NCI-H1048 (cell line): ENCODE results near the gene SCGB1C2.
"Not testable (repeated sequence)": the region's sequence is repeated elsewhere in the genome, so short reads cannot be mapped to it uniquely, and the experiment has no call there.

Experiments
- DNase-seq: peaks from one replicate; lab custom pipeline; 2025; lab: John Stamatoyannopoulos, UW

SCGB1C2 gene

DNA sequence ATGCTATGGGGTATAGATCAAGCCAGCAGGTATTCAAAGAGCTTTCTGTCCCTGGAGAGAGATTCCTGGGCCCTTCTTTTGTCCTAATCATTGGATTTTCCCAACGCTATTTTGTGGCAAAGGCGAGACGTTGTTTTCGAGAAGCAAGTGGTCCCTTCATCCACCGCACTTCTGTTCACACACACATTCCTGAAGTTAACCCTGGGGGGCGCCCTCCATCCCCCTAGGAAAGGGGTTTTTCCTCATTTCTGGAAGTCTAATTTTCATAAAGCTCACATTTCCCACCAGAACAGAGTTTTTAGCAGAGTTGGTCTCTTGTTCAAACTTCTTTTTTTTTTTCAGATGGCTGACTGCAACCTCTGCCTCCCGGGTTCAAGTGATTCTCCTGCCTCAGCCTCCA is 11.9 kb downstream of the SCGB1C2 start:
- DNase-seq: no peak

DNA sequence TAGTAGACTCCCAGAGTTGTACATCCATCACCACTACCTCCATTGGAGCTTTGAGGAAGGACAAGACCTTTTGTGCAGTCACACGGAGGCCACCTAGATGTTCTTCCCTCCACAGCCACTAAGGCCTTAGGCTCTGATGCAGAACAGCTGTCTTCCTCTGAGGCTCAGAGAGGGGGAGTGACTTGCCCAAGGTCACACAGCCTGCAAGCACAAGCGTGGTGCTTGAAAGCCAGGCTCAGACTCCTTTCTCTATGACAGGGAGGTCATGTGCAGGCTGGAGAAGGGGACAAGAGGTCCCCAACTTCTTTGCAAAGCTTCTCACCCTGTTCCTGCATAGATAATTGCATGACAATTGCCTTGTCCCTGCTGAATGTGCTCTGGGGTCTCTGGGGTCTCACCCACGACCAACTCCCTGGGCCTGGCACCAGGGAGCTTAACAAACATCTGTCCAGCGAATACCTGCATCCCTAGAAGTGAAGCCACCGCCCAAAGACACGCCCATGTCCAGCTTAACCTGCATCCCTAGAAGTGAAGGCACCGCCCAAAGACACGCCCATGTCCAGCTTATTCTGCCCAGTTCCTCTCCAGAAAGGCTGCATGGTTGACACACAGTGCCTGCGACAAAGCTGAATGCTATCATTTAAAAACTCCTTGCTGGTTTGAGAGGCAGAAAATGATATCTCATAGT is 12.7 kb downstream of the SCGB1C2 start:
- no peak for DNase-seq

DNA sequence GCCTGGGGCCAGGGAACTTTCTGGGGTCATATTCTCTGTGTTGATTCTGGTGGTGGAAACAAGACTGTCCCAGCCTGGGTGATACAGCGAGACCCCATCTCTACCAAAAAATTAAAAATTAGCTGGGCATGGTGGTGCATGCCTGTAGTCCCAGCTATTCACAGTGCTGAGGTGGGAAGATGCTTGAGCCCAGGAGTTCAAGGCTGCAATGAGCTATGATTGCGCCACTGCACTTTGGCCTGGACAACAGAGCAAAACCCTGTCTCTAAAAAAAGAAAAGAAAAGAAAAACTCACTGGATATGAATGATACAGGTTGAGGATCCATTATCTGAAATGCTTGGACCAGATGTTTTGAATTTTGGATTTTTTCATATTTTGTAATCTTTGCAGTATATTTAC is 13.6 kb downstream of the SCGB1C2 start:
- no peak for DNase-seq

DNA sequence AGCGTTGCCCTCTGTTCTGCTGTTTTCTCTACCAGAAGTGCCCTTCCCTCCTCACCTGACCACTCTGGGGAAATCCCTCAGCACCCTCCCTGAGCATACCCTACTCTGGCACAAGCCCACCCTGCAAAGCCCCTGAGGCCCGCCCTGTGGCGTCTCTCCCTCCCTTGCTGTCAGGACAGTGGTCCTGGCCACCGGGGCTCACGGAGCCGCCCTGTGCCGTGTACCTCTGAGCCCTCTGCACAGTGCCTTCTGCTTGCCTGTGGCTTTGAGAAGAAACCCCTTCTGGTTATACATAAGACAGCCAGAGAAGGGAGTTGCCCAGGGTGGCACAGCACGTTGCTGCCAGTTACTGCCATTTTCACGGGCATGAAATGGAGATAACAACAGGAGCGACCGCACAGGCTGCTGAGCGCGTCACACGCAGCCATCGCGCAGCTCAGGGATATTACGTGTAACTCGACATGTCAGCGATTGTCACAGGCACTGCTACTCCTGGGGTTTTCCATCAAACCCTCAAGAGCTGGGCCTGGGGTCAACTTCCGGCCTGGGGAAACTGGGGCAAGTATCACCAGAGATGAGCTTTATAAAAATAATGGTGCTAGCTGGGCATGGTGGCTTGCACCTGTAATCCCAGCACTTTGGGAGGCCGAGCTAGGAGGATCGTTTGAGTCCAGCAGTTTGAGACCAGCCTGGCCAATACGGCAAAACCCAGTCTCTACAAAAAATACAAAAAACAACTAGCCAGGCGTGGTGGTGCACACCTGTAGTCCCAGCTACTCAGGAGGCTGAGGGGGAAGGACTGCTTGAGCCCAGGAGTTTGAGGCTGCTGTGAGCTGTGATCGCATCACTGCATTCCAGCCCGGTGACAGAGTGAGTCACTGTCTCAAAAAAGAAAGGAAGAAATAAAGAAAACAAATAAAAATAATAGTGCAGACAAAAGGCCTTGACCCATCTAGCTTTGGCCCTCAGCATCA is 14.8 kb downstream of the SCGB1C2 start:
- DNase-seq: no peak

DNA sequence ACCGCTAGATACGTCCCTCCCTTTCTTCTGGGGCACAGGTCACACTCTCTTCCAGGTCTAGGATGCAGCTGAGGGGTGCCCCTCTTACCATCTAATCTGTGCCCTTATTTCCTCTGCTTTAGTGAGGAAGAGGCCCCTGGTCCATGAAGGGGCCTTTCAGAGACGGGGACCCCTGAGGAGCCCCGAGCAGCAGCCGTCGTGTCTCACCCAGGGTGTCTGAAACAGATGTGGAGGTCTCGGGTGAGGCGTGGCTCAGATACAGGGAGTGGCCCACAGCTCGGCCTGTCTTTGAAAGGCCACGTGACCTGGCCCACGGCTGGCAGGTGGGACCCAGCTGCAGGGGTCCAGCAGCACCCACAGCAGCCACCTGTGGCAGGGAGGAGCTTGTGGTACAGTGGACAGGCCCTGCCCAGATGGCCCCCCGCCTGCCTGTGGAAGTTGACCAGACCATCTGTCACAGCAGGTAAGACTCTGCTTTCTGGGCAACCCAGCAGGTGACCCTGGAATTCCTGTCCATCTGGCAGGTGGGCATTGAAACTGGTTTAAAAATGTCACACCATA is 15.6 kb downstream of the SCGB1C2 start:
- no peak for DNase-seq

DNA sequence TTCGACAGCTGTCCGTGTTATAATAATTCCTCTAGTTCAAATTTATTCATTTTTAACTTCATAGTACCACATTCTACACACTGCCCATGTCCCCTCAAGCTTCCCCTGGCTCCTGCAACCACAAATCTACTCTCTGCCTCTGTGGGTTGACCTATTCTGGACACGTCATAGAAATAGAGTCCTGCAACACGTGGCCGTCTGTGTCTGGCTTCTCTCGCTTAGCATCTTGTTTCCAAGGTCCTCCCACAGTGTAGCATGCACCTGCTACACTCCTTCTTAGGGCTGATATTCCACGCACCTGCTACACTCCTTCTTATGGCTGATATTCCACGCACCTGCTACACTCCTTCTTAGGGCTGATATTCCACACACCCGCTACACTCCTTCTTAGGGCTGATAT is 16.5 kb downstream of the SCGB1C2 start:
- no peak for DNase-seq

DNA sequence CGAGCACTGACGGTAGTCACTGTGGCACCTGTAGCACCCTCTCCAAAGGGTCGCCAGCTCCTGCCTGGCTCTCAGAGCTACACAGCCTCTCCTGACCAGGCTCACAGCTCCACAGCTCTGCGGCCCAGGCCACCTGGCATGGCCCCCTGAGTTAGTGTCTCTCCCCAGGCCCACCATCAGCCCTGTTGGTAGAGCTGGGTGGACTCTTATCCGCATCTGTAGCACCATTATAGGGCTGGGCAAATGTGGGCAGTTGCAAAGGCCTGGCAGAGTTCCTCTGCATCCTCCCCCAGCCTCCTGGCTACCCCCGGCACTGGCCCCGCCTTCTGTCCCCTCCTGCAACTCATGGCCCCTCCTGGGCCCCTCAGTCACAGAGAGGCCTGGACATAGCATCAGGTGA is 18.2 kb downstream of the SCGB1C2 start:
- DNase-seq: no peak

DNA sequence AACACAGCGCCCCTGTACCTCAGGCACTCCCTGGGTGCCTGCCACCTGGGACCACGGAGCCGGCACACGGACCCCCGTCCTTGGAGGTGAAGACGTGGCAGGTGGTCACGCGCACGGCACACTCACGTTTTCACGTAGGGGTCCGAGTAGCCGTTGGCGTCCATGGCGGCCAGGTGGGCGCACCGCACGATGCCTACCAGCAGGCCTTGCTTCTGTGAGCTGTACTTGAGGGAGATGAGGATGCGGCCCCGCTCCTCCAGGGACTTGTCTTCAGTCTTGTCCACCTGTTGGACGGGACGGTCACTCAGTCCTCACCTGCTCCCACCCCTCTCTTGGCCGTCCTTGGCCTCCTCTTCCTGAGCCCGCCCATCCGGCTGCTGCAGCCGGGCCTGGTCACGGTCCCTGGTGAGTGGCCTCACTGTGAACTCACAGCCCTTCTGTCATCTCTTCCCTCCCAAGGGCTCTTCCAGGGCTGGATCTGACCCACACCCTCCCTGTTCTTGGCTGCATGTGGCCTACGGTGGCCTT is 18.8 kb downstream of the SCGB1C2 start:
- DNase-seq: no peak

DNA sequence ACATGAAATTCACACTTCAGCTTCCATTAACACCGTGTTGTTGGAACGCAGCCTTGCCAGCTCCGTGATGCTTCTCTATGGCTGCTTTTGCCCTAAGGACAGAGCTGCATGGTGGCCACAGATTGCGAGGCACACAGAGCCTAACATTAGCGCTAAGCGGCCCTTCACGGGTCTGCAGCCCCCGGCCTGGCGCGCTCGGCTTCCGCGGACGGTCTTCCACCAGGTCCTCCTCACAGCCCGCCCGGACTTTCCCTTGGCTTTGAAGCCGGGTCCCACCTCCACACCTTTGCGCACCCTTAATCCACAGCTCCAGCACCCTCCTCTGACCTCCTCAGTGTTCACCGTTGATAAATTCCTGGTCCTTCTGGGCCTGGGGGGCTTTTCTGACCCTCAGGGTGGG is 19.6 kb downstream of the SCGB1C2 start:
- no peak for DNase-seq

DNA sequence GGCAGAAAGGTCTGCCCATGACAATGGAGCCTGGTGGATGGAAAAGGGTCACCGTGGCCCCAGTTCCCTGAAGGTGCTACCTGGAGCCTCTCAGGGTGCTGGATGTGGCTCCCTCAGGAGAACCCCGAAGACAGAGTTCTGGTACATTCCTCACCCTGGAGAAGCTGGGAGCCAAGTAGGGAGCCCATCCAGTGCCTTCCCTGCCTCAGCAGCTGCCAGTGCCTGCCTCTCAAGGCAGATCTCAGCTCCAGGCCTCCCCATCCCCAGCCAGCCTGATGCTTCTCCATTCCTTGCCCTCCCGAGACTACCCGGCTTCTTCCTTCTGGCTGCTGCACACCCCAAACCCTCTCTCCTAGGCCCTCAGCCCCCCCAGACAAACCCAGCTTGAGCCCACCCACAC is 20.5 kb downstream of the SCGB1C2 start:
- no peak for DNase-seq

DNA sequence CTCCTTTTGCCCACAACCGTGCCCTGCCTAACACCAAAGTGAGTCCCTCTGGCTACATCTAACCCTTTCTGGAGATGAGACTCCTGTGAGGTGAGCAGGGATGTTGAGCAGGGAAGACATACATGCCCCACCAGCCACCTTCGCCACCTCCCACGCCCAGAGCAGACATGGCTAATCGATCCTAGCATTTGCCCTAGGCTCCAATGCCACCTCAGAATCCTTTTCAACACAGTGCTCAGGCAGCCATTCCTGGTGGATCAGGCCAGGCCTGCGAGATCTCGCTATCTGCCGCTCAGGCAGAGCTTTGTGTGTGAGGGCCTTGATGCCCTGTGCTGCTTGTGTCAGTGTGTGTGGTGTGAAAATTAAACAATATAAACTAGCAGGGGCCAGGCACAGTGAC is 21.0 kb downstream of the SCGB1C2 start:
- DNase-seq: no peak

DNA sequence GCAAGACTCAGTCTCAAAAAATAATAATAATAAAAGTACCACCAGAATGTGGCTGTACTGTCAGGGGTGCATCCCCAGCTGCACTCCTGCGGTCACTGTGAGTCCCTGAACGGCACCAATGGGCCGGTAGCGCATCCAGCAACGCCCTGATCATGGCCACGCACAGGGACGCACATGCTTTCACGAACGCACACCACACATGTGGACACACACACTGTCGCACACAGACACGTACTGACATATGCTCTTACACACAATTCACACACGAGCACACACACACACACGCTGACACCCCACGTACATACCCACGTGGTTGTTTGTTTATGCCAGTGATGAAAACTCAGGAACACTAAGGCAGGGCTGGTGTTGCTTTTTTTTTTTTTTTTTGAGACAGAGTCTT is 22.2 kb downstream of the SCGB1C2 start:
- no peak for DNase-seq

DNA sequence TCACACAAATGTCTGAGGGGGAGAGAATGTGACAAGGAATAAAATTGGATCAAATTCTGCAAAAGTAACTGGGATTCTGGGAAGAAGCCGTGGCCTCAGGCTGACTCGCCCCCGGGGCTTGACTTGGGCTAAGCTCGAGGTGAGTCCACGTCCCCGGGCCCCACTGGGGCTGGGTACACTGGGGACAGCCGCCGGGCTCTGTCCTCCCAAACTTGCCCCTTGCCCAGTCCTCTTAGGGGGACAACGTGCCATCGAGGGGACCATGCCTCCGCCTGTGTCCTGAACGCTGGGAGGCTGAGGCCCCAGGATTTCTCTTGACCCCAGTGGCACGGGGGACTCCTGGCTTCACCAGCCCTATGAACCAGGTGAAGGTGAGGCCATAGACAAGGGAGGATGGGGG is 23.0 kb downstream of the SCGB1C2 start:
- no peak for DNase-seq

DNA sequence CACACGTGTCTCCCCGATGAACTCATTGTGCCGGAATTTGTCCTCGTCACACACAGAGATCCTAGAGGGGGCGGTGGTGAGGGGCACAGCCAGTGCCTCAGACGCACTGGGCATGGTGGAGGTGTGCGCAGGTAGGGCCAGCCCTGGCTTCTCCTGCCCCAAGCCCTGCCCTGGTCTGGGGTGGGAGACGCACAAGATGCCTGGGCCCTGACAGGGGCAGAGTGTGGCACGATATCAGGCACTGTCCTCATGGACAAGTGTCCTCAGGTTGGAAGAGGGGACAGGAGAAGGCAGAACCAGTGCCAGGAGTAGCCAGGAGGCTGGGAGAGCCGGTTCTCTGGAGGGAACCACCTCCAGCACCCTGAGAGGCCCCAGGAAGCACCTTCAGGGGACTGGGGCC is 24.1 kb downstream of the SCGB1C2 start:
- DNase-seq: no peak

DNA sequence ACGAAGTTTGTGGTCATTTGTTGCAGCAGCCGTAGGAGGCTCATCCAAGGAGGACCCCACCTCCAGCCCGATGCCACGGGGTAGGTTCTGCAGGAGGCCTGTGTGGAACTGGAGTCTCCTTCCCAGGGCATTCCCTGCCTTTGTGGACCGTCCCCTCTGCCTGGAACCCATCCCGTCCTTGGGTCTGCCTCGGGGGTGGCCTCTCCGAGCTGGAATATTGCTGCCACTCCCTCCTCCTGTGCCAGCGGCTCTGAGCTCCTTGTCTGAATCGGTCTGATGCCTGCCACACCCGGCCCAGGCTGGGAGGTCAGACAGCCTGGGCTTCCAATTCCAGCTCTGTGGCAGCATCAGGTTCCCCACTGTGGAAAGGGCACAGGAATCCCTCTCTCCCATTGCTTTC is 25.3 kb downstream of the SCGB1C2 start:
- no peak for DNase-seq

DNA sequence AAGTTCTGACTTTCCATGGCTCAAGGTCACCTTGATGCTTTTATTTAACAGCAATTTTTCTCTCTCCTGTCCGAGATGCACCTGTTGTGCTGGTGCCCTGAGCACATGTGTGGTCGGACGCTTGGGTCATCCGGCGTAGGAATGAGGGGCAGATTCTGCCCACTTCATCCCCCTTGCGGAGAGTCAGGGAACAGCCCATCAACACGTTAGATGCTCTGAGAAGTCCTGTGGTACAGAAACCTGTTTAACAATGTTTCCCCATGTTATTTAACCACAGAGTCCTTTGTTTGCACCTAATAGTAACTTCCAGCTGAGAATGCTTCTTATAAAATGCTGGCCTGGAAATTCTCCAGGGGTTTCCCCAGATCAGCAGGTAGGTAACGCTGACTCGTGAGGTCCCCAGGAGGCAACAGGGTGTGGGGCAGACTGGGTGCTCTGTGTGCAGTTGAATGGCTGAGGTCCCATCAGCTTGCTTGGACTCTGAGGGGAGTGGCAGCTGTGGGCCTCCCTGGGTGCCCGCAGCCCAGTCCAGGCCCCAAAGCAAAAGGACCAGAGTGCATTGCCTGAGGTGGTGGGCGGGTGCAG is 26.2 kb downstream of the SCGB1C2 start:
- DNase-seq: no peak

DNA sequence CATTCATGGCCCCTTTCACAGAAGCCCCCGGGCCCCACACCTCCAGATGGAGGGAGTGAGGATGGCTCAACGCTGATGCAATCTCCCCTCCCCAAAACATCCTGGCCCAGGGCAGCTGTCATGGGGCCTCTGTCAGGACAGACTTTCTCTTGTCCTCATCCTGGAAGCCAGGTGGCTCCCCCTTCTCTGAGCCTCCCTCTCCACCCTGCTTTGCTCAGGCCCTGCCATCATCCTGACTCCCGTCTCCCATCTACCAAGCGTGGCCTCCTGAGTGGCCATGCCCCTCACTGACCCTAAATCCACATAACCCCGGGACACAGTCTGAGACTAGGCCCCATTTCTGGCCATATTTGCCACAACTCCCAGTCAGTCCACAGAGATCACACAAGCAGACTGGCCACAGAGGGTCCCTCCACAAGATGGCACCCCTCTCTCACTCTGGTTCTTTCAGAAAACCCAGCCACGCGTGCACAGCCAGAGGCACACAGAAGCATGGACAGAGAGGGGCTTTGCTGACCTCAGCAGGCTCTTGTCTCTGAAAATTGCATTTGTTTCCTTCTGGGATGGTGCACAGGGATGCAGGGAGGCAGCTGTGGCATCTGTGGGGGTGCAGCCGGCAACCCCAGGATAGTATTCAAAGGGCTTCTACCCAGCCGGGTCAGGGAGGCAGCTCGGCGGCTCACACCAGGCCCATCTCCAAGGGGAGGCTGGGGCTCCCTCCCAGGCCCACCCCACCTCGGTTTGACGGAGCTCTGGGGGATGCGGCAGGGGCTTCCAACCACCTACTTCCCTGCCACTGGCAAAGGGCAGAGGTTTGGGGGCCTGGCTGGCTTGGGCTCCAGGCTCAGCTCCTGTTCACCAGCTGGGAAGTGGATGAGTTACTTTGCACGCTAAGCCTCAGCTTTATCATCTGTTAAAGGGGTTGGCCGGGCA is 27.2 kb downstream of the SCGB1C2 start:
- DNase-seq: no peak

DNA sequence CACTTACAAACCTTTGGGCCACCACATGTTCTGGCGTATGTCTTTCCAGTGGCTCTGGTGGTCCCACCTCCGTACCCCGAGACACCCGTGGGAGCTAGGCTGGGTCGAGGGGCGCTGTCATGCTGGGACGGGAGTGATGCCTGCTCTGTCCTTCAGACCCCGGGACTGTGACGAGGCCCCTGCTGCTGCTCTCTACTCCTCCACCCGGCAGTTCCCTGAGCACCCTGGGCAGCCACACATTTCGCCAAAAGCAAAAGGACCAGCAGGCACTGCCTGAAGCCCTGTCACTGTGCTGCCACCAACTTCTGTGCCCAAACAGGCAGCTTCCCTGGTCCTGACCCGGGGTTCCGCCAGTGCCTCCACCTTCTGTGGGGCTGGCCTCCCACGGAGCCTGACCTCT is 28.6 kb downstream of the SCGB1C2 start:
- DNase-seq: no peak

DNA sequence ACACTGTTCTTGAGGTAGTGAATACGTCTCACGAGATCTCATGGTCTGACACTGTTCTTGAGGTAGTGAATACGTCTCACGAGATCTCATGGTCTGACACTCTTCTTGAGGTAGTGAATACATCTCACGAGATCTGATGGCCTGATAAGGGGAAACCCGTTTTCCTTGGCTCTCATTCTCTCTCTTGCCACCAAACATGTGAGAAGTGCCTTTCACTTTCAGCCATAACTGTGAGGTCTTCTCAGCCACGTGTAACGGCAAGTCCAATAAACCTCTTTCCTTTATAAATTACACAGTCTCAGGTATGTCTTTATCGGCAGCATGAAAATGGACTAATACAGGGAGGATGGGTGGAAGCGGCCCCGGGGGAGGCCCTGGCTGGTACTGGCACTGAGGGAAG is 31.2 kb downstream of the SCGB1C2 start:
- DNase-seq: not testable (repeated sequence)

DNA sequence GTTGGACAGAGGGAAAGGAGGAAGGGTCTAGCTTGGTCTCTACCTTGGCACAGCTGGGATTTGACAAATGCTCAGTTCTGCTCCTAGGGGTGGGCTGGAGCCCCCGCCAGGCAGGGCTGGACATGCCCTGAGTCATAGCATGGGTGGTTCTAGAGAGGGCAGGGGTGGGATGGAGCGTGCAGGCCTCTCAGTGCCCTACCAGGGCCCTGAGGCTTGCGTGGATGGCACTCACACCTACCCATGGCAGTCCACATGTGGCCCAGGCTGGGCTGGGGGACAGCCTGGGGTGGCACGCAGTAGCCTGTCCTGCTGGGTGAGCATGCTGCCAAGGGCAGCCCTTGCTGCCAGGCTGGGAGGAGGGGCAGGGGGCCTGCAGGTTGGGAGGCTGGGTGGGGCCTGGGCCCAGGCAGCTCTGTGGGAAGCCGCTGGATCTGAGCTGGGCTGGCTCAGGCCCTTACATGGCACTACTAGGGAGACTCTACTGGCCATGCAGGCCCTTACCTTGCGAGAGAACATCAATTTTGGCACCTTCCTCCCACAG is 32.8 kb downstream of the SCGB1C2 start:
- no peak for DNase-seq

DNA sequence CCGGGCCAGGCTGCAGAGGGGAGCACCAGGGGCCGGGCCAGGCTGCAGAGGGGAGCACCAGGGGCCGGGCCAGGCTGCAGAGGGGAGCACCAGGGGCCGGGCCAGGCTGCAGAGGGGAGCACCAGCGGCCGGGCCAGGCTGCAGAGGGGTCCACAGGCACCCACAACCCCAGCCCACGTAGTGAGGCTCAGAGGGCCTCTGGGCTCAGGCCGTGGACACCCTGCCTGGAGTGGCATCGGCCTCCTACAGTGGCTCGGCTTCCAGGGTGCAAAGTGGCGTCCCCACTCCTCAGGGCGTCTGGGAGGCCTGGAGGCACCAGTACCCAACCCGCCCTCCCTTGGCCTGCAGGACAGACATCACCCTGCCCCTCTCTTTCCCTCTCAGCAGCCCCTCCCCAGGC is 34.5 kb downstream of the SCGB1C2 start:
- no peak for DNase-seq
